GM12873 (cell line): ENCODE measurements around the gene OR4D2.

Experiments
- CTCF ChIP-seq: IDR thresholded peaks from 2 replicates; pipeline ENCODE4 v1.5.1; 2012; ENCODE audit warnings: low read depth, mild to moderate bottlenecking, moderate library complexity, low read length, control low read depth; ENCODE audit not compliant: insufficient read depth; ENCODE audit errors: missing control alignments

Gene OR4D2

GRCh38 chr17:58141505-58141904 is 25.3 kb upstream of the OR4D2 start:
- TF ChIP-seq CTCF: no peak

- no peak for TF ChIP-seq CTCF
Measured at GRCh38 chr17:58144801-58145200, 22.0 kb upstream of the OR4D2 start.

GRCh38 chr17:58147930-58148434 is 18.8 kb upstream of the OR4D2 start, which contains the start of gene OR4D1:
Gene OR4D1, plus strand, starts transcription at chr17:58148384. Its CDS starts 6,770 bp downstream, at chr17:58155154.
- TF ChIP-seq CTCF: no peak

GRCh38 chr17:58148609-58149008 is 18.2 kb upstream of the OR4D2 start:
- TF ChIP-seq CTCF: no peak

- no peak for TF ChIP-seq CTCF
Measured at GRCh38 chr17:58150394-58150793, 16.4 kb upstream of the OR4D2 start.

GRCh38 chr17:58153046-58153445 is 13.7 kb upstream of the OR4D2 start:
- TF ChIP-seq CTCF: no peak

- TF ChIP-seq CTCF: no peak
Measured at GRCh38 chr17:58153671-58154070, 13.1 kb upstream of the OR4D2 start.
